DMS79 treated with DMSO at 0.1 percent for 48 hours (cell line): Measurements from ENCODE around the gene SRRM5.
"Not testable (repeated sequence)": the region's sequence is repeated elsewhere in the genome, so short reads cannot be mapped to it uniquely, and the experiment has no call there.

Source experiments
- DNase-seq: peaks from one replicate; lab custom pipeline; 2025; lab: John Stamatoyannopoulos, UW

The SRRM5 gene

DNA sequence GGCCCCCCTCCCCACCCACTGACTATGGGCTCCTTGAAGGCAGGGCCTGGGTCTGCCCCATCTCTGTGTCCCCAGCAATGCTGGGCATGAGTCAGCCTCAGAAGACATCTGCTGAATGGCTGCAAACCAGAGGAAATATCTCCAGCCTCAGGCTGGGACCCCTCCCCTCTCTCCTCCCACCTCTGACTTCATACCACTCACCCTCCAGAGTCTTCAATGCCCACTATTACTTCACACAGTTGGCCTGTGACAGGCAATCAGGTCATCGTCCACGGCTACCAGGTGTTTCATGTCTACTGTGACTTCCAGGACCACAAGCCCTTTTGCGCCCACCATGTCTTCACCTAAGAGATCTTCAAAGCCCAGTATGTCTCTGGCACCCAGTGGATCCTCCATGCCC is at the start of gene SRRM5:
Gene SRRM5, plus strand, starts transcription at position 301 of the 400 bp plus-strand sequence. Its CDS starts 34 bp downstream, at position 335.
- DNase-seq, result no peak

DNA sequence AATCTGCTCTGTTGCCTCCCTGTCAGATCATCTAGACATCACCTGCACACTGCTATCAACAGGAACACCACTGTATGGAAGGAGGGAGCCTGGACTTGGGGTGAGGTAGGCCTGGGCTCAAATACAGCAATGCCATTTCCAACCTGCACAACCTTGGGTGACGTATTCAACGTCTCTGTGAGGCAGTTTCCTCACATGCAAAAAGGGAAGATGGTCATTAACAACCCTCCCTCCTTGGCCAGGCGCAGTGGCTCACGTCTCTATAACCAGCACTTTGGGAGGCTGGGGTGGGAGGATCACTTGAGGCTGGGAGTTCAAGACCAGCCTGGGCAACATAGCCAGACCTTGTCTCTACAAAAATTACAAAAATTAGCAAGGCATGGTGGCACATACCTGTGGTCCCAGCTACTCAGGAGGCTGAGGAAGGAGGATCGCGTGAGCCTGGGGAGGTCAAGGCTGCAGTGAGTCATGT is 49.6 kb upstream of the SRRM5 start:
- DNase-seq, result no peak

DNA sequence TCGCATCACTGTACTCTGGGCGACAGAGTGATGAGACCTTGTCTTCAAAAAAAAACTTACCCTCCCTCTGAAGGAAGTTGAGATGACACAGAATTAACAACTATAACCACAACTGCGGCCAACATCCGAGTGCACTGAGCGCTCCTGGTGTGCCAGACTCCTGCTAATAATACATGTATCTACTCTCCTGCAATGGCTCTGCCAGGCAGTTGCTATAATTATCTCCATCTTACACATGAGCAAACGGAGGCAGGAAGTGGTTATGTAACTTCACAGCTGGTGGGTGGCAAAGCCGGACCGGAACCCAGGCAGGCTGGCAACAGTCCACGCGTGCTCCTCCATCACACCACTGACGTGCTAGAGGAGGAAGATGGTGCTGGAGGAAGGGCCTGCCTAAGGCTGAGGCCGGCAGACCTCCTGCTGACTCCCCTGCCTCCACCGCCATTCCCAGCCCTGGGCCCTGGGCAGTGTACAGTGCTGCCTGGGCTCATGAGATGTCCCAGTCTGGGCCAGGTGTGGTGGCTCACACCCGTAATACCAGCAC is 49.1 kb upstream of the SRRM5 start:
- no peak for DNase-seq

DNA sequence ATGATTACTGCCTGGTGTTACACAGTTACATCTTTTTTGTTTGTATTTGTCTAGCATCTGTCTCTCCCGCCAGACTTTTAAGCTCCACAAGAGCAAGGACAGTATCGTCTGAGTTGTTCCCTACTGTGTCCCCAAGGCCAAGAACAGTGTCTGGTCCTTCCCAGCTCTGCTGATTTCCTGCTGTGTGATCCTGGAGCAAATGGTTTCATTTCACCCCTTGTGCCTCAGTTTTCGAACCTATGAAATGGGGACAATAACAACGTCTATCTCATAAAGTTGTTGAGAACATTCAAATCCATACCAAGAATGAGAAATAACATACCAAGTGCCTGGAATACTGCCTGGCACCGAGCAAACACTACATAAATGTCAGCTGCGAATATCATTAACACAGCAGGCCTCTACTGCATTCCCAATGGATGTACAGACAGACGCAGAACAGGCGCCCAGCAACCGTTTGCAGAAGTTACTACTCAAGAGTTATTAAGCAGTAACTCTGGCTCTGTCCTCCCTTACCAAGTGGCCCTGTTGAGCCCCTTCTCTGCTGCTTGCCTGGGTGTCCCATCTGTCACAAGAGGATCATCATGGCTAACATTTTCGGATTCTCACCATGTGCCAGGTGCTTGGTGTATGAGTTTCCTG is 48.0 kb upstream of the SRRM5 start:
- DNase-seq, result no peak

DNA sequence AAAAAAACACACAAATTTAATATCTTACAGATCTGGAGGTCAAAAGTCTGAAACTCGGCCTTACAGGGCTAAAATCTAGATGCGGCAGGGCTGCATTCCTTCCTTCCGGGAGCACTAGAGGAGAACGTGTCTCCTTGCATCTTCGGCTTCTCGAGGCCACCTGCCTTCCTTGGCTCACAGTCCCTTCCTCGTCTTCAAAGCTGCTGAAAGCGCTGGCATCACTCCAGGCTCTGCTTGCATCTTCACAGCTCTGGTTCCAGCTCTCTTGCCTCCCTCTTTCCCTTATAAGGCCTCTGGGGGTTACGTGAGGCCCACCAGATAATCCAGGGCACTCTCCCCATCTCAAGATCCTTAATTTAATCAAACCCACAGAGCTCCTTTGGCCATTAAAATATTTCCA is 47.1 kb upstream of the SRRM5 start:
- peak; percentile 68 for DNase-seq

DNA sequence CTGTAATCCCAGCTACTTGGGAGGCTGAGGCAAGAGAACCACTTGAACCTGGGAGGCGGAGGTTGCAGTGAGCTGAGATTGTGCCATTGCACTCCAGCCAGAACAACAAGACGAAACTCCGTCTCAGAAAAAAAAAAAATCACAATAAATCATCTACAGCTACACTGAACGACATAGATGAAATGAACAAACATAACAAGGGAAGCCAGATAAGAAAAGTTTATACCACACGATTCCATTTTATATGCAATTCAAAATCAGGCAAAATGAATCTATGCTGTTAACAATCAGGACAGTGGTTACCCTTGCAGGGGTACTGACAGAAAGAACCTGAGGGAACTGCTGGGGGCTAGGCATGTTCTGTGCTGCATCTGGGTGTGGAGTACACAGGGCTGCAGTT is 42.2 kb upstream of the SRRM5 start:
- no peak for DNase-seq

DNA sequence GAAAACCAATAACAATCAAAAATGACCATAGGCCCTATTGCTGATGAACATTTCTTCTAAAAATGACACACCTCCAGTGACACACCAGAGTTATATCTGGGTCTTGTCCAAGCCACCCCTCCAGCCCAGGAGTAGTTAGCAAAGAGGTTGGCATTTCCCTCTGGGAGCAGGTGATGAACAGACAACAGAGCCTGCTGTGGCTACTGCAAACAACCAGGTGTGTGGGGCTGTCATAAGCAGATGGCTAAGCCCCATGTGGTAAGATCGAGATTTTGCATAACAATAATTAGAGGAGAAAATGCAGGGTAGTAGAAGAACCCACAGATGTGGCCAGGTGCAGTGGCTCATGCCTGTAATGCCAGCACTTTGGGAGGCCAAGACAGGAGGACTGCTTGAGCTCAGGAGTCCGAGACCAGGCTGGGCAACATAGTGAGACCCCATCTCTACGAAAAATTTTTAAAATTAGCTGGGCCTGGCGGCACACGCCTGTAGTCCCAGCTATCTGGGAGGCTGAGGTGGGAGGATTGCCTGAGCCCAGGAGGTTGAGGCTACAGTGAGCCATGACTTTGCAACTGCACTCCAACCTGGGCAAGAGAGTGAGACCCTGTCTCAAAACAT is 41.6 kb upstream of the SRRM5 start:
- DNase-seq, result no peak

DNA sequence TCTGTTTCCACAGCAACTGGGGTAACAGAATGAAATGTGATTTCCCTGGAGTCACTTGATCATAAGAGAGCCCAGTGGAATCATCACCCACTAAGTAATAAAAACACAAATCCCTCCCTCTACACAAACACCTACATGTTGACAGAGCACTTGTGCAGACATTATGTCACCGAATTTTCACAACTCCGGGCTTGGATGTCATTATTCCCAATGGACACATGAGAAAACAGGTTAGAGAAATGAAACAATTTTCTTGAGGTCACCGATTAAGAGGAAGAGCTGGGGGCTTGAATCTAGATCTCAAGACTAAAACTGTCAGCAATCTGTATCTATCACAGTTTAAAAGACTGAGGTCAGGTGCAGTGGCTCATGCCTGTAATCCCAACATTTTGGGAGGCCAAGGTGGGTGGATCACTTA is 39.7 kb upstream of the SRRM5 start:
- DNase-seq, result no peak

- DNase-seq, result peak; percentile 32
Measured at GRCh38 chr19:43574424-43575155, 37.3 kb upstream of the SRRM5 start.

- peak; percentile 98 for DNase-seq
Measured at GRCh38 chr19:43575156-43575950, 36.5 kb upstream of the SRRM5 start, which contains the start of the genes PINLYP and XRCC1. Gene PINLYP, plus strand, starts transcription at chr19:43575801. Its CDS starts 1,391 bp downstream, at chr19:43577192. Gene XRCC1, minus strand, starts transcription at chr19:43575527. Its CDS starts 69 bp downstream, at chr19:43575458.

DNA sequence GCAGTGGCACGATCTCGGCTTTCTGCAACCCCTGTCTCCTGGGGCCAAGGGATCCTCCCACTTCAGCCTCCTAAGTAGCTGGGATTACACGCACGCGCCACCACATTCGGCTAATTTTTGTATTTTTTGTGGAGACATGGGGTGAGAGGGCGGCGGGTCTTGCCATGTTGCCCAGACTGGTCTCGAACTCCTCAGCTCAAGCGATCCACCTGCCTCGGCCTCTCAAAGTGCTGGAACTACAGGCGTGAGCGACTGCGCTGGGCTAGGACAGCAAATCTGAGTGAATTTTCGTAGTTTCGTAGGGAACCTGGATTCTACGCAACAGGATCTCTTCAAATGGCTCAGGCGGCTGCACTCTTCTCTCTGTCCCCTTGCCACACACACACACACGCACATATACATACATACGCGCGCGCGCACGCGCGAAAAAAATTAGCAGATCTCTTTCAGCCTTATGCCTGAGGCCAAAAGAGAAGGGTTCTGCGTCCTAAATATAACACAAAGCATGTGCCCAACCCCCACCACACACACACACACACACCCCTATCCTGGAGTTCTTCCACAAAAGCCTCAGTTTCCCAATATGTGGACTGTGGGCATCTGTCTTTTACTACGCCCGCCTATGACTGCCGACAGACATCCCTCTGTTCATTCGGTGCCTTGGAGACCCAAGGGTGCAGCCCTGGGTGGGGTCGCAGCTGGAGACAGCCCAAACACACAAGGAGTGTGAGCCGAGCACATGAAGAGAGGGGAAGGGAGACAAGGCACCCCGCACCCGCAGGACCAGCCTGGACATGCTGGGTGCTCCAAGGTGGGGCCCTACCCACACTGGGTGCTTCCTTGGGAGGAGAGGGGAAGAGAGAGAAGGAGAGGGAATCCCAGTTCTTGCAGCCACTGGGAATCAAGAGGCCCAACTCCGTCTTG is 35.7 kb upstream of the SRRM5 start:
- no peak for DNase-seq

DNA sequence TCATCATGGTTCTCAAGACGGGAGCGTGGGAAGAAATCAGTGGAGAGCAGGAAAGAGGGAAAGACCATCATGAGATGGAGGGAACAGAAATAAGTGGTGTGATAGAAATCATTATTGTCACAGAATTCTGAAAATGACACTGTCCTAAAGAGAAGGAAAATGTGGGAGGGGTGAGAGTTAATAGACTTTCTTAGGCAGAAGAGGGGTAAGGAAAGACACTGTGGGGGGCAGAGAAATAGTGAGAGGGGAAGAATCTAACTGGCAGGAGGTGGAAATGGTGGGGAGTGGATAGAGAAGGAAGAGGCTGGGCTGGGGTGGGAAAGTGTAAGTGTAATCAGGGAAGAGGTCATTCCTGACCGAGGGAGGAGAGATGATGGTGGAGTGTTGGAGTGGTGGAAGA is 33.1 kb upstream of the SRRM5 start:
- DNase-seq, result no peak

DNA sequence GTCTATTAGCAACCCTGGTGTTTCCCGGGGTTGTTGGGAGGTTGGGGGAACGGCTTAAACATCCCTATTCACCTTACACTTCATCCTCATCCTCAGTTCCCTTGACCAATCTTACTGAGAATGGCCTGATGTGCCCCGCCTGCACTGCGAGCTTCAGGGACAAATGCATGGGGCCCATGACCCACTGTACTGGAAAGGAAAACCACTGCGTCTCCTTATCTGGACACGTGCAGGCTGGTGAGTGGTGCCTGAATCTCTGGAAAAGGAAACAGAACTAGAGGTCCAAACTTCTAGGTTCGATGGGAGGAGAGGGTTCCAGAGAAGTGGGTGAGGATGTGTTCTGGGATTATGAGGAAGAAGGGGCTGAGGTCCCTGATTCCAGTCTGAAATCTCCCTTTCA is 30.4 kb upstream of the SRRM5 start:
- no peak for DNase-seq

- DNase-seq, result no peak
Measured at GRCh38 chr19:43582495-43582894, 29.4 kb upstream of the SRRM5 start.

DNA sequence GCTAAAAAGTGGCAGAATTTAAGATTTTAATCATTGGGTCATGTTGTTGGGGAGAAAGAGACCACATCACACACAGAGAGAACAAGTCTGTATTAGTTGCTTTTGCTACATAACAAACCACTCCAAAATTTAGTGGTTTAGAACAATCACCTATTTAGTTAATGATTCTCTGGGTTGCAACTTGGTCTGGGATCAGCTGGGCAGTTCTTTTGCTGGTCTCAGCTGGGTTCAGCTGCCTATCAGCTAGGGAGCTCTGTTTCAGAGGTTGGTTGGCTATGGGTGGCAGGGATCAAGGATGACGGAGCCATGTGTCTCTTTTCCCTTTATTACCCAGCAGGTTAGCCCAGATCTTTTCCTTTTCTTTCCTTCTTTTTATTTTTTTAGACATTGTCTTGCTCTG is 27.4 kb upstream of the SRRM5 start:
- DNase-seq, result no peak

- no peak for DNase-seq
Measured at GRCh38 chr19:43586346-43586745, 25.5 kb upstream of the SRRM5 start.

- not testable (repeated sequence) for DNase-seq
Measured at GRCh38 chr19:43587029-43587428, 24.9 kb upstream of the SRRM5 start.

- DNase-seq, result no peak
Measured at GRCh38 chr19:43589277-43589676, 22.6 kb upstream of the SRRM5 start.

DNA sequence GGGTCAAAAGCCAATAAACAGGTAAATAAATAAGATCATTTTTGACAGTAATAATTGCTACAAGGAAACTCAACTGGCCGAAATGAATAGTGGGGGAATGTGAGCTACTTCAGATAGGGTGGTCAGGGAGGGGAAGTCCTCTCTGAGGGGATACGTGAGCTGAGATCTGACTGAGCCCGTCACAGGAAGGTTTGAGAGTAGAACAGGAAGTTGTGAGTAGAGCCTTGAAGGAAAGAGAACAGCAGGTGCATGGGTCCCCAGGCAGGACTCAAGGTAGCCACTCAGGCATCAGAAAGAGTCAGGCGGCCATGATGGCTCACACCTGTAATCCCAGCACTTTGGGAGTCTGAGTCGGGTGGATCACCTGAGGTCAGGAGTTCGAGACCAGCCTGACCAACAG is 22.2 kb upstream of the SRRM5 start:
- no peak for DNase-seq

DNA sequence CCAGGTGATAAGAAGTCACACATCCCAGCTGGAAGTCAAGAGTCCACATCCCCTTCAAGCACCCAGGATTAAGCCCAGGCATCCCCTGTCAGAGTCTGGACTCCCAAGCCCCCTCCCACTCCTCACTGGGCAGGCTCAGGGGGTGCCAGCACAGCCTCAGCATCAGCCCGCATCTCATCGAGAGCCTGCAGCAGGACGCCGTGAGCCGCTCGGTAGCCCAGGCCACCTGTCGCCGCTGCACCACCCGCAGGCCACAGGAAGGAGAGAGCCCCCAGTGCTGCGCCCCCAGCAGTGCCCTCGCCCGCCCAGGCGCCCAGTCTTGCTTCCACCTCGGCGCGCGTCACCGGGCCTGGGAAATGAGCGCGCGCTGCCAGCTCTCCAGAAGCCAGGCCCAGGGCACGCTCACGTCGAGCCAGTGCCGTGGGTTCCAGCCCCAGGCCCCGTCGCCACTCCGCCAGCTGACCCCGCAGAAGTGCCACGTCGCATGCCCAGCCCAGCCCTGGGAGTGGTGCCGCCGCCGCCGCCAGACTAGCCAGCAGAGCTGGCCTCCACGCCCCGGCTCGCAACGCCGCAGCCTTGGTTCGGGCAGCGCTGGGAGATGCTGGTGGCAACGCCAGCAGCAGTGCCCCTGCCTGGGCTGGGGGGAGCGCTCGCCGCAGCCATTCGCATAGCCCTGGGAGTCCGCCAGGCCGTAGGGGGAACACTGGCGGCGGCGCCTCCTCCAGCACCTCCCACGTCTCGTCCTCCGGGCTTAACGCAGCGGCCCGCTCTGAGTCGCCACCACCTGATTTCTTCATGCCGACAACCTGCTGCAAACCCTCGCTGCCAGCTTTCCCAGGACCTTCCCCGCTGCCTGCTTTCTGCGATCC is 19.8 kb upstream of the SRRM5 start:
- no peak for DNase-seq
